Esophagus squamous epithelium (tissue), 4 donors: ENCODE data around the gene WHRN.

Source experiments
- POLR2A ChIP-seq, 4 donors: fragments of 450-650 bp; IDR thresholded peaks; one replicate each; pipeline ENCODE4 v1.6.1; 2017; ENCODE audit warnings: antibody characterized with exemption in 4 of 4, mild to moderate bottlenecking in 4 of 4, moderate library complexity in 3 of 4
- TF ChIP-seq, protein P1 (sequence below), 6 experiments: fragments of 450-650 bp in 4 of 6; fragments of 200-600 bp in 2 of 6; sonication (generic) in 2 of 6; IDR thresholded peaks; one replicate each; pipeline ENCODE4 v1.5.1; 2016 to 2019; ENCODE audit warnings: antibody characterized with exemption in 6 of 6, mild to moderate bottlenecking in 4 of 6, moderate library complexity in 4 of 6

DNA sequence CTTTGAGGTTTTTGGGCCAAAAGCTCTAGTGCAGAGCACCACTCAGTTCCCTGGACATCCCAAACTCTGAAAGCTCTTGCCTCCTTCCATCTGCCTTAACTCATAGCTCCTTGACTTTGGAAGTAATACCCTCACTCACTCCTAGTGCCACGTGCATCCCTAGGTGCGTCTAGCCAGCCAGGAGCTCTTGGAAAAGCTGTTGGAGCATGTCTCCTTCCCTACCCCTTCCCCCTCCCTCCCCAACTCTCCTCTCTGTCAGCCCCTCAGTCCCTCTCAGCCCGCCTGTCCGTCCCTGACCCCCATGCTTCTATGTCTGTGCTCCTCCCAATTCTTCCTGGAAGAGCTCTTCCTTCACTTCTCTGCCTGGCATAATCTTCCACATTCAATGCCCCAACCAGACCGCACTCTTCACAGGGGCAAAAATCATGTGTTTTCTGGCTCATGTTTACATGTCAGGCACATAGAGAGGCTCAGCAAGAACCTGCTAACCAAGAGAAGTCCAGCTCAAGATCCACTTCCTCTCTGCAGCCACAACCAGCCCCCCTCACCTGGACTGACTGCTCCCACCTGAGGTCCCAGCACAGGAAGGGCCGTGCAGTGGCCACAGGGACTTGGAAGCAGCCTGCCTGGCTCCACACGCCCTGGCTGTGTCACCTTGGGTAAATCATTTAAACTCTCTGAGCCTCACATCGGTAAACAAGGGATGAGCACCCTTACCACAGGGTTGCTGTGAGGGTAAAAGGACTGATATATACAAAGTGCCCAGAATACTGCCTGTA is 58.4 kb downstream of the WHRN start:
- TF ChIP-seq, protein P1, sequence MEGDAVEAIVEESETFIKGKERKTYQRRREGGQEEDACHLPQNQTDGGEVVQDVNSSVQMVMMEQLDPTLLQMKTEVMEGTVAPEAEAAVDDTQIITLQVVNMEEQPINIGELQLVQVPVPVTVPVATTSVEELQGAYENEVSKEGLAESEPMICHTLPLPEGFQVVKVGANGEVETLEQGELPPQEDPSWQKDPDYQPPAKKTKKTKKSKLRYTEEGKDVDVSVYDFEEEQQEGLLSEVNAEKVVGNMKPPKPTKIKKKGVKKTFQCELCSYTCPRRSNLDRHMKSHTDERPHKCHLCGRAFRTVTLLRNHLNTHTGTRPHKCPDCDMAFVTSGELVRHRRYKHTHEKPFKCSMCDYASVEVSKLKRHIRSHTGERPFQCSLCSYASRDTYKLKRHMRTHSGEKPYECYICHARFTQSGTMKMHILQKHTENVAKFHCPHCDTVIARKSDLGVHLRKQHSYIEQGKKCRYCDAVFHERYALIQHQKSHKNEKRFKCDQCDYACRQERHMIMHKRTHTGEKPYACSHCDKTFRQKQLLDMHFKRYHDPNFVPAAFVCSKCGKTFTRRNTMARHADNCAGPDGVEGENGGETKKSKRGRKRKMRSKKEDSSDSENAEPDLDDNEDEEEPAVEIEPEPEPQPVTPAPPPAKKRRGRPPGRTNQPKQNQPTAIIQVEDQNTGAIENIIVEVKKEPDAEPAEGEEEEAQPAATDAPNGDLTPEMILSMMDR (IDR thresholded peaks at IDR 0.05) = no peak
- no peak for TF ChIP-seq POLR2A (IDR thresholded peaks at IDR 0.05)
